GM21367 (cell line): ENCODE results near the gene SPAG6.

Source experiments
- ATAC-seq: cut with Tn5 transposase; IDR thresholded peaks from one replicate; pipeline ENCODE4 v1.9.1; 2021; ENCODE audit not compliant: unreplicated experiment

Gene SPAG6

DNA sequence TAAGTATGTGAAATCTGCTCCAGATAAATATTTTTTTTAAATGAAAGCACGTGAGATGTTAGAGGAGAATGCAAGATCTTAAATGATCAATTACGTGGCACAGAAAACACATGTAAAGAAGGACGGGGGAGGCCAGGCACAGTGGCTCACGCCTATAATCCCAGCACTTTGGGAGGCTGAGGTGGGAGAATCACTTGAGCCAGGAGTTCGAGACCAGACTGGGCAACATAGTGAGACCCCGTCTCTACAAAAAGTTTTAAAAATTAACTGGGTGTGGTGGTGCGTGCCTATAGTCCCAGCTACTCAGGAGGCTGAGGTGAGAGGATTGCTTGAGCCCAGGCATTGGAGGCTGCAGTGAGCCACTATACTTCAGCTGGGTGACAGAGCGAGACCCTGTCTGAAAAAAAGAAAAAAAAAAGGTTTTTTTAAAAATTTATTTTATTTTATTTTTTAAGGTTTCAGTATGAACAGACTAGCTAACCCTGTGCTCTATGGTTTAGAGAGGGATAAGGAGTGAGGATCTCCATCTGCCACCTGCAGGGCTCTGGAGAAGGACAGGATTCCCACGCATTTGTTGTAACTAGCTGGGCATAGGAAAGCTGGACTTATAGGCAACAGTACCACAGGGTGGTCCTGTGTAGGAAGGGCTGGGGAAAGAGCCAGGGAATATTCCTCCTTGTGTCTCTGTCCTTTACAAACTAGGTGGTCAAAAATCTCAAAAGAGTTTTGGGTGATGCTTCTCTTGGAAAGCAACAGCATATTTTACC lies 113.2 kb downstream of the SPAG6 start:
- no peak for ATAC-seq

DNA sequence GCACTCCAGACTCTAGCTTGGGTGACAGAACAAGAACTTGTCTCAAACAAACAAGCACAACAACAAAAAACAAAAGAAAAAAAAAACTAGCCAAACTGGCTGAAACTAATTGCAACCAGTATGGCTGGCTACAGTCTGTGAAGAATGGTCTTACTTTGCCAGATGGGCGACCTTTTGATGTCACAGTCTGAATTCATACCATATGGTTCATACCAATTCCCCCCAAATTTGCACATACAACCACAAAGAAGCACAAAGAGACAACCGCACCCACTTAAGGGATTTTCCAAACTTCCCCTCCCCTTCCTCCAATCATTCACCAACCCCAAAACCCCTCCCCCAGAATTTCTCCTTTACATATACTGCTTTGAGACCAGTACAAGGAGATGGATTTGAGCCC lies 114.2 kb downstream of the SPAG6 start:
- ATAC-seq = no peak

DNA sequence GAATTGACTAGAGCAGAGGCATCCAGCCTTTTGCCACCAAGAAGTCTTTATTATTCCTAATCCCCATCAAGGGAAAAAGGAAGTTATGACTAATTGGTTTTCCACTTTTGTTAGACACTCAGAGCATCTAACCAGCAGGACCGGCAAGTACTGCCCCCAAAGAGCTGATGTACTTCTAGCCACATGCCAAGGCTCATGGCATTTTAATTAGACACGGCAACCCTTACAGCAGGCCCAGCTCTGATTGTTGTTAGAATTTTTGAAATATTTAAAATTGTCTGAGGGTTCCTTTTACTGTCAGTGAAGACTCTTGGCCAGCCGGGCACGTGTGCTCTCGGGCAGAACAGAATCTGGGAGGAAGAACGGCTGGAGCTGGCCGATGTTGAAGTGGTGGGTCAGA lies 114.8 kb downstream of the SPAG6 start:
- no peak for ATAC-seq

DNA sequence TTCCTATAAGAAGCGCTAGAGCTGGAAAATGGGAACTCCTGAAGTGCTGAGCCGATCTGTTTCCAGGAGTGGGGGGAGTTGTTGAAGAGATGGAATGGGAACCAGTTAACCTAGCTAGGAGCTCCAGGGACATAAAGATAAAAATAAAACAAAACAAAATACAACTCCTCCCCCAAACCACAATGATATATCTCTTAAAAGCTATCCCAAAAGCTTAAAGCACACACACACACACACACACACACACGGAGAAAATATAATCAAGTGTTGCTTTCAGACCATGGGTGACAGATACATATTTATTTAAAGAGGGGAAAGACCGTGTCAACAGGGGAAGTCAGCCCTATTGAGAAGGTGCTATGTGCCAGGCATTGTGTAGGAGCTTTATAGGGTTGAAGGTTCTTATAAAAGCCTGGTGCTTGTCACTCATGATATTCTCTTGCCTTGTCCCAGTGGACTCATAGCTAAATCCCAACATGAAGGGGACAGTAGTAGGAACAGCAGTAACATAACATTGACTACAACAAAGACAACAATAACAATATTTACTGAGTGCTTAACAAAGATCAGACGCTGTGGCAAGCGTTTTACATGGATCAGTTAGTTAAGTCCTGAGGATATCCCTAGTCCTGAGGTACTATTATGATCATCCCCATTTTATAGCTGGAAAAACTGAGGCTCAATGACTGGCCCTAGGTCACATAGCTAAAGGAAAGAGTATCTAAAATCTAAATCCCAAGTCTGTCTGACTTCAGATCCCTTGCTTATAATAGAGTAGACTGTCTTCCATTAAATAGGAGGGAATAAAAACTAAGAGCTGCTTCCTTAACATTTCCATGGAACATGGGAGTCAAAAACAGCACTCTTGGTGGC lies 115.5 kb downstream of the SPAG6 start:
- ATAC-seq = no peak

DNA sequence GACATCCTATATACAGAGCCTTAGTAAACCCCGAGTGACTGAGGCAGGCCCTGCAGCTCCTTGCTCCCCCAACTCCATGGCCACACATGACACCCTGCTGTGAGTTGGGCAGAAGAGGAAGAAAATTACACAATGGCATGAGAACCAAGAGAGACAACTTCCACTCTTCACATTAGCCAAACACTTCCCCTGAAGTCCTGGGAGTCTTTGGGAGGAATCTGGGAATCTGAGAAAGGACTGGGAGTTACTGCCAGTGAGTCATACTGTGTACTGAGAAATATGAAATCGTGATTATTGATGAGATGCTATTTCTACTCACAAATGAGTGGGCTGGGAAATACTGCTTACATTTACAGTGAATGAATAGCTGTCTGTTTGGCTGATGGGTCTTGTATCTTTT lies 116.6 kb downstream of the SPAG6 start:
- ATAC-seq = no peak

DNA sequence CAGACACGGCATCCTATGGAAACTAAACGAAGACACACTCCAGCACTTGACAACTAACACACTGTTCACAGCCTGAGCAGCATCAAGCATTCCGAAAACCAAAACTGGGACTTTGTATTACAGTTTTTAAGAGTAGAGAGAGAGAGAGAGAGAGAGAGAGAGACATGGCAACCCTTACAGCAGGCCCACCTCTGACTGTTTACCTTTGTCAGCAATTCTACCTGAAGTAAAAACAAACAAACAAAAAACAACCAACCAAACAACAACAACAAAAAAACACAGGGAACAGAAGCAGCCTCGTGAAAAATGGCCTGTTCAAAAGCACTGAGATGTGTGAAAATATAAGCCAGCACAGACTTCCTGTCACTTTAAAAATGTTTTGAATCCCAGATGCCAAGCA lies 118.0 kb downstream of the SPAG6 start:
- no peak for ATAC-seq

DNA sequence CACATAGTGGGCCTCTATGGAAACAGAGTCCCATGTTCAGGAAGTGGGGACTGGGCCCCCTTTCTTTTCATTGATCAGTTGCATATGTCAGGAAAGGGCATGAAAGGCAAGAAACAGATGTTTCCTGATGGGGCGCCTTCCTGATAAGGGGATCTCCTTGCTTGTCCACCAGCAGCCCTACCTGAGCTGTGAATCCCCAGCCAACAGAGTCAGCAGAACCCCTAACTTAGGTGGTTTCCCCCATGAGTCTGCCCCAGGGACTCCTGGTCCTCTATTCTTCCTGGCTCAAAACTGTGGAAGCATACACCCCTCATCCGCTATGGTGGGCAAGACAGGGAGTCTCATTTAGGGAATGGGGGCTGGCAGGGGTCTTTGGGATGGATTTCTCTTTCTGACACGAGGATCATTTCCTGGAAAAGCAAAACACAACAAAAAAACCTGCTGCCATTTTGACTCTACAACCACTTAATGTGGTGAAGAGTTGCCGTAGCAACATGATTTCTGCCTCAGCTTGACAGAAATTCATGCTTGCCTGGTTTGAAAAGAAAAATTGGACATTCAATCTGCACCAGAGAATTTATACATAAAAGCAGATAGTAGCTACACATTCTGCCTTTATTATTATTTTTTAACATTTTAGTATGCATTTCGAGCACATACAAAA lies 119.8 kb downstream of the SPAG6 start:
- no peak for ATAC-seq

DNA sequence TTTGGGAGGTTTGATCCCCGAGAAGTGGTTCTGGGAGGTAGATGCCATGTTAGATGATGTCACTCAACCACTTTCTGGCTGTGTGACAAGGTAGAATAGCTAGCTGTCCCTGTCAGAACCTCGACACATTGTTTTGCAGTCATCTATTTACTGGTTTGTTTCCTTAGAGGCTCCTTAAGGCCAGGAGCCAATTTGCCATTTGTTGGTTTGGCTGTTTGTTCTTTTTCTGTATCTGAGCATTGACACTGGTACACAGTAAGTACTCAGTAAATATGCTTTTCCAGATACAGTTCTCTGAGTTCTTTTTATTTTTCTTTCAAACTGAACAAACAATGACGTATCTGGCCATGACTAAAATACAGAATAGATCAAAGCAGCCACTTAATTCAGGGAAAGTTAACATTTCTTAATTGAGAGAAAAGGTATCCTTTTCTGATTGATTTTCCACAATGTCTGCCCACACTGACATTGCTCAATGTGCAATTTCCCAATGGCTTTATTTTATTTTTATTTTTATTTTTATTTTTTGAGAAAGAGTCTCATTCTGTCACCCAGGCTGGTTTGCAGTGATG lies 121.6 kb downstream of the SPAG6 start:
- no peak for ATAC-seq
